ENCODE results near the gene ZNF292. TPM values are rescaled to one million over a fixed set of nuclear protein-coding genes. Genes with fewer than 3 reads are reported as not detected.

The ZNF292 gene
- total and polyA plus RNA-seq, 7 experiments from 2014 or later, result 27.4 to 87.5 (median 72.4) TPM

- no peak overlapping the region for H3K27ac ChIP-seq (ENCODE audit: low read depth, low read length)
- no peaks in the 10 kb centered on the region for H3K36me3 Mint-ChIP-seq
- no peaks in the 10 kb centered on the region for H3K4me1 ChIP-seq (ENCODE audit: control insufficient read depth in 2 of 2, insufficient read depth in 2 of 2, low read length in 2 of 2)
- ChIA-PET POLR2A (interaction anchor here (0.6 kb wide), 1 partner anchor 107 kb away, joined by 3 read pairs; no protein-coding TSS in a partner anchor), CTCF (no interaction called here)
- no peaks in the 10 kb centered on the region for H3K27me3 ChIP-seq (ENCODE audit: control insufficient read depth in 2 of 2, insufficient read depth in 2 of 2, low read length in 2 of 2)
- H3K9me3 Mint-ChIP-seq, result peaks cover 0 to 10% (median 0%) of the 10 kb centered on the region in 11 donors
- intact Hi-C loops (cut with micrococcal nuclease), result no loop called here
- ATAC-seq (no peak), DNase-seq (no peak)
- no peak overlapping the region for H3K4me3 ChIP-seq (ENCODE audit: low read length)
- peaks cover 5 to 34% (median 25%) of the 10 kb centered on the region in 7 donors for H3K4me1 Mint-ChIP-seq
- peak overlapping the region in 1 of 9 donors; percentile 49 for H3K27ac Mint-ChIP-seq
- H3K27me3 Mint-ChIP-seq, result peaks cover 0 to 2% (median 0%) of the 10 kb centered on the region in 5 donors
- no peaks in the 10 kb centered on the region for H3K9me3 ChIP-seq (ENCODE audit: control insufficient read depth in 2 of 3, low read length in 3 of 3)
- no peak overlapping the region for H3K4me3 Mint-ChIP-seq
- H3K36me3 ChIP-seq (ENCODE audit: control insufficient read depth in 2 of 3, insufficient read depth in 3 of 3, low read length in 3 of 3), result no peaks in the 10 kb centered on the region
Measured at GRCh38 chr6:87277123-87277522, 121.8 kb downstream of the ZNF292 start.

- Mint-ChIP-seq H3K4me3 (peak overlapping the region in 2 of 10 donors; percentile 2 to 54), H3K27me3 (peaks cover 0 to 4% (median 0%) of the 10 kb centered on the region in 5 donors), H3K27ac (peak overlapping the region in 6 of 9 donors; percentile 3 to 78 (median 46)), H3K36me3 (no peaks in the 10 kb centered on the region), H3K4me1 (peaks cover 5 to 34% (median 28%) of the 10 kb centered on the region in 7 donors), H3K9me3 (no peaks in the 10 kb centered on the region)
- DNase-seq (peak in 3 of 9 donors; percentile 4 to 12 (median 4)), ATAC-seq (no peak)
- H3K4me1 ChIP-seq (ENCODE audit: control insufficient read depth in 2 of 2, insufficient read depth in 2 of 2, low read length in 2 of 2), result no peaks in the 10 kb centered on the region
- intact Hi-C loops (cut with micrococcal nuclease), result no loop called here
- no peaks in the 10 kb centered on the region for H3K27me3 ChIP-seq (ENCODE audit: control insufficient read depth in 2 of 2, insufficient read depth in 2 of 2, low read length in 2 of 2)
- no peak overlapping the region for H3K4me3 ChIP-seq (ENCODE audit: low read length)
- no peaks in the 10 kb centered on the region for H3K36me3 ChIP-seq (ENCODE audit: control insufficient read depth in 2 of 3, insufficient read depth in 3 of 3, low read length in 3 of 3)
- no peaks in the 10 kb centered on the region for H3K9me3 ChIP-seq (ENCODE audit: control insufficient read depth in 2 of 3, low read length in 3 of 3)
- no peak overlapping the region for H3K27ac ChIP-seq (ENCODE audit: low read depth, low read length)
- CTCF ChIA-PET, result no interaction called here
- POLR2A ChIA-PET, result interaction anchor here (0.7 kb wide), 1 partner anchor 149 kb away, joined by 3 read pairs; no protein-coding TSS in a partner anchor
Measured at GRCh38 chr6:87279196-87279595, 123.8 kb downstream of the ZNF292 start.

DNA sequence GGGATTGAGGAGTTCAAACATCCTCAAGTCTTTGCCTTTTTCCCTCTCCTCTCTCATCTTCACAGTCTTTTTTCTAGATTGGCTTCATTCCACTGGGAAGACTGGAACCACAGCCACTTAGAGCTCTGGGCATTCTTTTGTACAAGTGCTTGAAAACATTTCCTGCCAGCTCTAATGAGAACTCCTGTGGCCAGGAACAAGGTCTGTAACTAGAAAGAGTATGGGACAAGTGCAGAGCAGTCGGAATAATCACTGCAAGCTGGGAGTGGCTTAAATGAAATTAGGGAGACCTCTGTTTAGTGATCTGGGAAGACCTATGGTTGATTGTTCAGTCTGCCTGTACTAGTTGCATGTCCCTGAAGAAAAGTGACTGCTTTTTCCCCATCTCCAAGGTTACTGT, 126.1 kb downstream of the ZNF292 start:
- H3K9me3 ChIP-seq (ENCODE audit: control insufficient read depth in 2 of 3, low read length in 3 of 3), result no peaks in the 10 kb centered on the region
- no peak overlapping the region for H3K4me3 ChIP-seq (ENCODE audit: low read length)
- H3K27me3 Mint-ChIP-seq, result peaks cover 0 to 13% (median 0%) of the 10 kb centered on the region in 5 donors
- no peaks in the 10 kb centered on the region for H3K4me1 ChIP-seq (ENCODE audit: control insufficient read depth in 2 of 2, insufficient read depth in 2 of 2, low read length in 2 of 2)
- intact Hi-C loops (cut with micrococcal nuclease), result no loop called here
- H3K27me3 ChIP-seq (ENCODE audit: control insufficient read depth in 2 of 2, insufficient read depth in 2 of 2, low read length in 2 of 2), result no peaks in the 10 kb centered on the region
- DNase-seq (no peak), ATAC-seq (no peak)
- peaks cover 6 to 36% (median 28%) of the 10 kb centered on the region in 7 donors for H3K4me1 Mint-ChIP-seq
- ChIA-PET POLR2A (no interaction called here), CTCF (no interaction called here)
- H3K36me3 ChIP-seq (ENCODE audit: control insufficient read depth in 2 of 3, insufficient read depth in 3 of 3, low read length in 3 of 3), result no peaks in the 10 kb centered on the region
- no peaks in the 10 kb centered on the region for H3K36me3 Mint-ChIP-seq
- H3K27ac ChIP-seq (ENCODE audit: low read depth, low read length), result no peak overlapping the region
- H3K9me3 Mint-ChIP-seq, result peaks cover 0 to 2% (median 0%) of the 10 kb centered on the region in 11 donors
- H3K4me3 Mint-ChIP-seq, result no peak overlapping the region
- H3K27ac Mint-ChIP-seq, result peak overlapping the region in 1 of 9 donors; percentile 28

DNA sequence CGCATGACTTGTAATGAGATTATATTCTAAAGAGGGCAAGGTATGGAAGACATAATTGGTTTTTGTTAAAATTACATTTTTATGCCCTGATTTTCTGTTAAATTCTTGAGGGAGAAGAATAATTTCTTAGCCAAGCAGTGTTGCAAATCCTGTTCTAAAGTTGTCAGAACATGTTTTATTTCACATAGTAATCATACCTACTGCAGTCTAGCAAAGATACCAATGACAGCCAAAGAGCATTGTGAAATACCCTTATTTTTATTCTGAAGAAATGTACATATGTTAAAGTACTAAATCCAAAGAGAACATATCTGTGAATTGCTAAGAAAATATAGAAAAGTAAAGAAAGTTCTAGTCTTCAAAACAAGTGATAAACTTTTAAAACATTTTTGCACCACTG, 127.4 kb downstream of the ZNF292 start:
- Histone ChIP-seq H3K36me3 (ENCODE audit: control insufficient read depth in 2 of 3, insufficient read depth in 3 of 3, low read length in 3 of 3) (no peaks in the 10 kb centered on the region), H3K4me1 (ENCODE audit: control insufficient read depth in 2 of 2, insufficient read depth in 2 of 2, low read length in 2 of 2) (no peaks in the 10 kb centered on the region), H3K4me3 (ENCODE audit: low read length) (no peak overlapping the region), H3K9me3 (ENCODE audit: control insufficient read depth in 2 of 3, low read length in 3 of 3) (no peaks in the 10 kb centered on the region), H3K27me3 (ENCODE audit: control insufficient read depth in 2 of 2, insufficient read depth in 2 of 2, low read length in 2 of 2) (no peaks in the 10 kb centered on the region), H3K27ac (ENCODE audit: low read depth, low read length) (no peak overlapping the region)
- Mint-ChIP-seq H3K36me3 (no peaks in the 10 kb centered on the region), H3K4me1 (peaks cover 6 to 36% (median 28%) of the 10 kb centered on the region in 7 donors), H3K9me3 (peaks cover 0 to 2% (median 0%) of the 10 kb centered on the region in 11 donors), H3K27me3 (peaks cover 0 to 15% (median 0%) of the 10 kb centered on the region in 5 donors), H3K27ac (no peak overlapping the region), H3K4me3 (no peak overlapping the region)
- no peak for ATAC-seq
- intact Hi-C loops (cut with micrococcal nuclease), result no loop called here
- DNase-seq, result no peak
- CTCF ChIA-PET, result interaction anchor here (0.7 kb wide), 1 partner anchor 1190 kb away, joined by 3 read pairs; no protein-coding TSS in a partner anchor
- POLR2A ChIA-PET, result no interaction called here

DNA sequence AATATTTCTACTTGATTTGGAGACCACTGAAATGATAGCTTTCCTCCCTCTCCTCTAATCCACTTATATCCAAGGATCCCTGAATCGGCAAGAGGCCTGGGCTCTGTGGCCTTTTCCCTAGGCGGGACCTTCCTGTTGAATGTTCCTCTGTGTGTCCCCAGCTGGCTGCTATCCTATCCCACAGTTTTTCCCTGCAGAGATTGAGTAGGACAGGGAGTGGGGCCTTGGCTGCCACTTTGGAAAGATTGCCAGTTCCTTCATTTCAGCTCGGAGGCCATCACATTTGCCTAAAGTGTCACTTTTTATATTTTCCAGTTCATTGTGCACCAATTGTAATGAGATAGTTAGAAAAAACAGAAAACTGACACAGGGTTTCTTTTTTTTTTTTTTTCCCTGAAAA, 128.1 kb downstream of the ZNF292 start:
- Histone ChIP-seq H3K9me3 (ENCODE audit: control insufficient read depth in 2 of 3, low read length in 3 of 3) (no peaks in the 10 kb centered on the region), H3K4me3 (ENCODE audit: low read length) (no peak overlapping the region), H3K4me1 (ENCODE audit: control insufficient read depth in 2 of 2, insufficient read depth in 2 of 2, low read length in 2 of 2) (no peaks in the 10 kb centered on the region), H3K36me3 (ENCODE audit: control insufficient read depth in 2 of 3, insufficient read depth in 3 of 3, low read length in 3 of 3) (no peaks in the 10 kb centered on the region), H3K27me3 (ENCODE audit: control insufficient read depth in 2 of 2, insufficient read depth in 2 of 2, low read length in 2 of 2) (no peaks in the 10 kb centered on the region), H3K27ac (ENCODE audit: low read depth, low read length) (no peak overlapping the region)
- ATAC-seq, result no peak
- H3K9me3 Mint-ChIP-seq, result peaks cover 0 to 2% (median 0%) of the 10 kb centered on the region in 11 donors
- H3K4me1 Mint-ChIP-seq, result peaks cover 6 to 36% (median 28%) of the 10 kb centered on the region in 7 donors
- DNase-seq, result no peak
- H3K4me3 Mint-ChIP-seq, result no peak overlapping the region
- no peak overlapping the region for H3K27ac Mint-ChIP-seq
- H3K36me3 Mint-ChIP-seq, result peaks cover 0 to 2% (median 0%) of the 10 kb centered on the region in 5 donors
- H3K27me3 Mint-ChIP-seq, result peaks cover 0 to 15% (median 0%) of the 10 kb centered on the region in 5 donors
- CTCF ChIA-PET, result no interaction called here
- intact Hi-C loops (cut with micrococcal nuclease), result no loop called here
- POLR2A ChIA-PET, result no interaction called here

DNA sequence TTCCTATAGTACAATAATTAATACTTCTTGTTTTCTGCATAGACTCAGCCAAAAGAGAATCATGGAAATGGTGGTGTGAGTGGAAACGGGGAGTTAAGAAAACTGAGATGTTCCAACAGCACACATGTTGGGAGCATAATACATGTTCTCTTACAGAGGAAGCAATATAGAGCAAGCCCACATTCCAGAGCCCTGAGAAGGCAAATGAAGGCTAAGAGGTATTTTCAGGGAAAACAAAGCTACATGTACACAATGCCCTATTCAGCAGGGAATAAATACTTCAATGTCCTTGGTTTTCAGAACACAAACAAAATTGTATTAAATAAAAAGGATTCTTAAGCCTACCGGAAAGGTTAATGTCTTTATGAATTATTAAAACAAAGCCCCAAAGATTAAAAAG, 131.9 kb downstream of the ZNF292 start:
- peaks cover 0 to 2% (median 0%) of the 10 kb centered on the region in 11 donors for H3K9me3 Mint-ChIP-seq
- intact Hi-C loops (cut with micrococcal nuclease), result no loop called here
- peaks cover 0 to 23% (median 12%) of the 10 kb centered on the region in 5 donors for H3K27me3 Mint-ChIP-seq
- Histone ChIP-seq H3K9me3 (ENCODE audit: control insufficient read depth in 2 of 3, low read length in 3 of 3) (no peaks in the 10 kb centered on the region), H3K4me3 (ENCODE audit: low read length) (no peak overlapping the region), H3K4me1 (ENCODE audit: control insufficient read depth in 2 of 2, insufficient read depth in 2 of 2, low read length in 2 of 2) (no peaks in the 10 kb centered on the region), H3K36me3 (ENCODE audit: control insufficient read depth in 2 of 3, insufficient read depth in 3 of 3, low read length in 3 of 3) (no peaks in the 10 kb centered on the region), H3K27ac (ENCODE audit: low read depth, low read length) (no peak overlapping the region), H3K27me3 (ENCODE audit: control insufficient read depth in 2 of 2, insufficient read depth in 2 of 2, low read length in 2 of 2) (no peaks in the 10 kb centered on the region)
- peaks cover 0 to 3% (median 0%) of the 10 kb centered on the region in 5 donors for H3K36me3 Mint-ChIP-seq
- CTCF ChIA-PET, result no interaction called here
- no peak overlapping the region for H3K4me3 Mint-ChIP-seq
- ATAC-seq, result no peak
- peaks cover 0 to 17% (median 2%) of the 10 kb centered on the region in 7 donors for H3K4me1 Mint-ChIP-seq
- POLR2A ChIA-PET, result no interaction called here
- no peak overlapping the region for H3K27ac Mint-ChIP-seq
- DNase-seq, result no peak

- Mint-ChIP-seq H3K27me3 (peaks cover 13 to 33% (median 19%) of the 10 kb centered on the region in 5 donors), H3K4me1 (peaks cover 0 to 12% (median 0%) of the 10 kb centered on the region in 7 donors)
- POLR2A ChIA-PET, result no interaction called here
Measured at GRCh38 chr6:87289571-87289970, 134.2 kb downstream of the ZNF292 start.

More at GRCh38 chr6:87289571-87289970, 134.2 kb downstream of the ZNF292 start:
- Histone ChIP-seq H3K27me3 (ENCODE audit: control insufficient read depth in 2 of 2, insufficient read depth in 2 of 2, low read length in 2 of 2) (no peaks in the 10 kb centered on the region), H3K27ac (ENCODE audit: low read depth, low read length) (no peak overlapping the region), H3K36me3 (ENCODE audit: control insufficient read depth in 2 of 3, insufficient read depth in 3 of 3, low read length in 3 of 3) (no peaks in the 10 kb centered on the region), H3K4me3 (ENCODE audit: low read length) (no peak overlapping the region), H3K4me1 (ENCODE audit: control insufficient read depth in 2 of 2, insufficient read depth in 2 of 2, low read length in 2 of 2) (no peaks in the 10 kb centered on the region), H3K9me3 (ENCODE audit: control insufficient read depth in 2 of 3, low read length in 3 of 3) (no peaks in the 10 kb centered on the region)
- CTCF ChIA-PET, result no interaction called here
- peaks cover 0 to 3% (median 0%) of the 10 kb centered on the region in 5 donors for H3K36me3 Mint-ChIP-seq
- intact Hi-C loops (cut with micrococcal nuclease), result no loop called here
- peaks cover 0 to 2% (median 0%) of the 10 kb centered on the region in 11 donors for H3K9me3 Mint-ChIP-seq
- H3K4me3 Mint-ChIP-seq, result no peak overlapping the region
- no peak for ATAC-seq
- H3K27ac Mint-ChIP-seq, result no peak overlapping the region
- no peak for DNase-seq

Measured in naive thymus-derived CD4-positive, alpha-beta T cell (primary cell).